ENCODE measurements around the gene USP26.
"Not testable (repeated sequence)": the region's sequence is repeated elsewhere in the genome, so short reads cannot be mapped to it uniquely, and the experiment has no call there.

Gene USP26

GRCh38 chrX:133097031-133097430, at the start of gene USP26:
USP26 (minus strand) TSS chrX:133097109; CDS start chrX:133028220, 68,889 bp downstream.
- no peak for DNase-seq

GRCh38 chrX:133134282-133134681, 37.4 kb upstream of the USP26 start:
- DNase-seq: no peak

GRCh38 chrX:133120406-133120805, 23.5 kb upstream of the USP26 start:
- no peak for DNase-seq

GRCh38 chrX:133094098-133094731, 2.7 kb downstream of the USP26 start:
- no peak for DNase-seq

GRCh38 chrX:133090236-133090809, 6.6 kb downstream of the USP26 start:
- no peak for DNase-seq

- DNase-seq: no peak
These were observed 7.5 kb downstream of the USP26 start for GRCh38 chrX:133089411-133089810.

GRCh38 chrX:133085785-133086184, 11.1 kb downstream of the USP26 start:
- no peak for DNase-seq

GRCh38 chrX:133085056-133085455, 11.9 kb downstream of the USP26 start:
- DNase-seq: not testable (repeated sequence)

GRCh38 chrX:133083899-133084298, 13.0 kb downstream of the USP26 start:
- no peak for DNase-seq

GRCh38 chrX:133081990-133082389, 14.9 kb downstream of the USP26 start:
- no peak for DNase-seq

GRCh38 chrX:133077856-133078255, 19.1 kb downstream of the USP26 start:
- DNase-seq: not testable (repeated sequence)

GRCh38 chrX:133072566-133072965, 24.3 kb downstream of the USP26 start:
- DNase-seq: no peak

- DNase-seq: no peak
These were observed 28.4 kb downstream of the USP26 start for GRCh38 chrX:133068461-133068860.

- no peak for DNase-seq
These were observed 40.6 kb downstream of the USP26 start for GRCh38 chrX:133056341-133056740.

- no peak for DNase-seq
These were observed 42.0 kb downstream of the USP26 start for GRCh38 chrX:133054761-133055405.

- DNase-seq: no peak
These were observed 42.9 kb downstream of the USP26 start for GRCh38 chrX:133053861-133054598.

GRCh38 chrX:133048751-133049150, 48.2 kb downstream of the USP26 start:
- no peak for DNase-seq

GRCh38 chrX:133046601-133047000, 50.3 kb downstream of the USP26 start:
- no peak for DNase-seq

- no peak for DNase-seq
These were observed 50.9 kb downstream of the USP26 start for GRCh38 chrX:133045986-133046385.

GRCh38 chrX:133044145-133044786, 52.6 kb downstream of the USP26 start:
- DNase-seq: not testable (repeated sequence)

GRCh38 chrX:133042260-133042659, 54.6 kb downstream of the USP26 start:
- no peak for DNase-seq

GRCh38 chrX:133033010-133033409, 63.9 kb downstream of the USP26 start:
- DNase-seq: no peak

GRCh38 chrX:133018229-133018628, 78.7 kb downstream of the USP26 start:
- DNase-seq: no peak
